ENCODE measurements around the gene GBF1.

Gene GBF1

GRCh38 chr10:102394801-102395399, 149.6 kb downstream of the GBF1 start:
- peak in 1 of 51 donors; percentile 43 for DNase-seq

GRCh38 chr10:102395400-102396316, 150.3 kb downstream of the GBF1 start, which contains the start of gene NFKB2:
TSS of gene NFKB2 (plus strand) at chr10:102395705. CDS start at chr10:102395960, 255 bp downstream.
- peak in 49 of 51 donors; percentile 13 to 87 (median 64) for DNase-seq

GRCh38 chr10:102396317-102396650, 151.0 kb downstream of the GBF1 start:
- DNase-seq, result no peak

- DNase-seq, result no peak
Observed at GRCh38 chr10:102396730-102397151, 151.4 kb downstream of the GBF1 start.

GRCh38 chr10:102397222-102398171, 152.2 kb downstream of the GBF1 start:
- no peak for DNase-seq

- no peak for DNase-seq
Observed at GRCh38 chr10:102398172-102399020, 153.1 kb downstream of the GBF1 start.

- peak; percentile 31 to 92 (median 78) for DNase-seq
Observed at GRCh38 chr10:102399217-102400021, 154.1 kb downstream of the GBF1 start.

- peak in 1 of 51 donors; percentile 29 for DNase-seq
Observed at GRCh38 chr10:102400076-102400475, 154.7 kb downstream of the GBF1 start.

GRCh38 chr10:102400598-102401341, 155.4 kb downstream of the GBF1 start:
- DNase-seq, result no peak

- no peak for DNase-seq
Observed at GRCh38 chr10:102401342-102401654, 156.0 kb downstream of the GBF1 start.

GRCh38 chr10:102401735-102402511, 156.6 kb downstream of the GBF1 start:
- DNase-seq, result no peak

- DNase-seq, result no peak
Observed at GRCh38 chr10:102402512-102402896, 157.2 kb downstream of the GBF1 start.

- no peak for DNase-seq
Observed at GRCh38 chr10:102403115-102403514, 157.8 kb downstream of the GBF1 start.

- DNase-seq, result no peak
Observed at GRCh38 chr10:102404361-102405107, 159.2 kb downstream of the GBF1 start.

- DNase-seq, result no peak
Observed at GRCh38 chr10:102405108-102405571, 159.8 kb downstream of the GBF1 start.

- DNase-seq, result no peak
Observed at GRCh38 chr10:102405632-102406031, 160.3 kb downstream of the GBF1 start.

GRCh38 chr10:102406815-102407214, 161.5 kb downstream of the GBF1 start:
- no peak for DNase-seq
